K562 (cell line): ENCODE data around the gene RPL35. TPM values are rescaled to one million over a fixed set of nuclear protein-coding genes. Genes with fewer than 3 reads are reported as not detected.

ENCODE experiments used
- CREB1 ChIP-seq, 2 experiments: sonication (generic) in 1 of 2; formaldehyde crosslinking in 1 of 2; IDR thresholded peaks; 2 replicates each; pipeline versions ENCODE4 v1.6.1 to v1.8.0; 2012 to 2022; ENCODE audit warnings: inconsistent platforms in 1 of 2, mild to moderate bottlenecking in 1 of 2, missing genetic modification reagents in 1 of 2, moderate library complexity in 1 of 2
- ERF ChIP-seq: fragments of 450-650 bp; formaldehyde crosslinking; IDR thresholded peaks from 2 replicates; pipeline ENCODE4 v1.4.0; 2020; ENCODE audit warnings: mild to moderate bottlenecking, mixed read lengths
- HDAC1 ChIP-seq, 2 experiments: fragments of 450-650 bp; IDR thresholded peaks; 2 replicates each; pipeline ENCODE4 v1.6.1; 2016 to 2017; ENCODE audit warnings: inconsistent platforms in 1 of 2, mild to moderate bottlenecking in 1 of 2, moderate library complexity in 1 of 2
- HNRNPH1 ChIP-seq: fragments of 200-400 bp; formaldehyde crosslinking; optimal IDR thresholded peaks from 2 replicates; pipeline ENCODE3; 2017; ENCODE audit warnings: low read depth, mild to moderate bottlenecking, low read length, moderate library complexity
- KAT7 ChIP-seq: sonication (generic); formaldehyde crosslinking; IDR thresholded peaks from 2 replicates; pipeline ENCODE4 v1.8.0; 2022; ENCODE audit warnings: missing genetic modification reagents, mild to moderate bottlenecking, borderline replicate concordance
- YY1 ChIP-seq, 3 experiments: IDR thresholded peaks; 2 replicates each; pipeline ENCODE4 v1.6.1; 2011; ENCODE audit warnings: low read length in 2 of 3, mild to moderate bottlenecking in 2 of 3, moderate library complexity in 2 of 3, borderline replicate concordance in 1 of 3, control low read depth in 1 of 3, low read depth in 1 of 3; ENCODE audit not compliant: insufficient read depth in 3 of 3, insufficient replicate concordance in 2 of 3, control insufficient read depth in 1 of 3, insufficient read length in 1 of 3; ENCODE audit errors: extremely low read depth in 1 of 3
- ZNF445 ChIP-seq: fragments of 250-450 bp; sonication (Bioruptor Pico); IDR thresholded peaks from 2 replicates; pipeline ENCODE4 v1.4.0; 2020; ENCODE audit warnings: low read depth, mild to moderate bottlenecking, moderate library complexity
- ZNF584 ChIP-seq: fragments of 200-800 bp; sonication (Bioruptor generic); IDR thresholded peaks from 2 replicates; pipeline ENCODE4 v1.6.1; 2016; ENCODE audit warnings: low read depth, mild to moderate bottlenecking, missing genetic modification characterization, missing compliant biosample characterization
- polyA plus RNA-seq, 8 experiments: library from polyadenylated mRNA; depleted of rRNA in 4 of 8; stranded (reverse) in 5 of 8; unstranded in 3 of 8; fragments of >200 nt; fragmentation: Nextera tagmentation in 2 of 8; fragmentation: Illumina TruSeq in 1 of 8; extraction: Ambion mirVana in 2 of 8; extraction: Trizol in 1 of 8; gene quantifications; 2 replicates each; pipeline versions ENCODE4 v1.2.1 to v1.2.3, GENCODE V29; 2011 to 2014; ENCODE audit warnings: inconsistent platforms in 1 of 8, missing spikeins in 1 of 8
- total RNA-seq, 7 experiments: library from RNA; depleted of rRNA in 6 of 7; stranded (reverse); fragments of >200 nt in 6 of 7; fragmentation: Illumina TruSeq in 2 of 7; extraction: Trizol in 2 of 7; gene quantifications; 2 replicates each; pipeline versions ENCODE4 v1.2.1 to v1.2.3, GENCODE V29; 2011 to 2021; ENCODE audit warnings: low replicate concordance in 1 of 7
- TF ChIP-seq, protein P1 (sequence below): sonication (generic); formaldehyde crosslinking; IDR thresholded peaks from 2 replicates; pipeline ENCODE4 v1.8.0; 2022; ENCODE audit warnings: mild to moderate bottlenecking, missing genetic modification reagents
- TF ChIP-seq, protein P2 (sequence below), 2 experiments: fragments of 250-450 bp in 1 of 2; fragments of 450-650 bp in 1 of 2; sonication (Bioruptor Pico) in 1 of 2; IDR thresholded peaks; 2 replicates each; pipeline versions ENCODE4 v1.6.1 to v1.8.0; 2016 to 2021; ENCODE audit warnings: mild to moderate bottlenecking in 2 of 2, moderate library complexity in 2 of 2, missing compliant biosample characterization in 1 of 2, missing genetic modification characterization in 1 of 2
- TF ChIP-seq, protein P3 (sequence below): fragments of 250-450 bp; sonication (Bioruptor Pico); IDR thresholded peaks from 2 replicates; pipeline ENCODE4 v1.9.0; 2021; ENCODE audit warnings: mild to moderate bottlenecking, inconsistent platforms
- TF ChIP-seq, protein P4 (sequence below): IDR thresholded peaks from 2 replicates; pipeline ENCODE4 v1.6.1; 2016; ENCODE audit warnings: missing genetic modification characterization, missing compliant biosample characterization
- TF ChIP-seq, protein P5 (sequence below): fragments of 450-650 bp; IDR thresholded peaks from 2 replicates; pipeline ENCODE4 v1.6.1; 2016
- TF ChIP-seq, protein P6 (sequence below), 3 experiments: IDR thresholded peaks in 2 of 3; conservative IDR thresholded peaks in 1 of 3; 2 replicates each; pipeline ENCODE4 v1.5.1; 2011 to 2012; ENCODE audit warnings: low read length in 3 of 3, mild to moderate bottlenecking in 3 of 3, control low read depth in 2 of 3, improper control_type of control experiment in 1 of 3, inconsistent platforms in 1 of 3, low read depth in 1 of 3, mixed read lengths in 1 of 3, moderate library complexity in 1 of 3; ENCODE audit not compliant: insufficient read depth in 2 of 3

Gene RPL35
- total and polyA plus RNA-seq, 9 of the 15 experiments (the other 6 are each of a cell fraction or from before 2014, with no cell fraction given), result 1,755 to 5,101 (median 3,405) TPM

DNA sequence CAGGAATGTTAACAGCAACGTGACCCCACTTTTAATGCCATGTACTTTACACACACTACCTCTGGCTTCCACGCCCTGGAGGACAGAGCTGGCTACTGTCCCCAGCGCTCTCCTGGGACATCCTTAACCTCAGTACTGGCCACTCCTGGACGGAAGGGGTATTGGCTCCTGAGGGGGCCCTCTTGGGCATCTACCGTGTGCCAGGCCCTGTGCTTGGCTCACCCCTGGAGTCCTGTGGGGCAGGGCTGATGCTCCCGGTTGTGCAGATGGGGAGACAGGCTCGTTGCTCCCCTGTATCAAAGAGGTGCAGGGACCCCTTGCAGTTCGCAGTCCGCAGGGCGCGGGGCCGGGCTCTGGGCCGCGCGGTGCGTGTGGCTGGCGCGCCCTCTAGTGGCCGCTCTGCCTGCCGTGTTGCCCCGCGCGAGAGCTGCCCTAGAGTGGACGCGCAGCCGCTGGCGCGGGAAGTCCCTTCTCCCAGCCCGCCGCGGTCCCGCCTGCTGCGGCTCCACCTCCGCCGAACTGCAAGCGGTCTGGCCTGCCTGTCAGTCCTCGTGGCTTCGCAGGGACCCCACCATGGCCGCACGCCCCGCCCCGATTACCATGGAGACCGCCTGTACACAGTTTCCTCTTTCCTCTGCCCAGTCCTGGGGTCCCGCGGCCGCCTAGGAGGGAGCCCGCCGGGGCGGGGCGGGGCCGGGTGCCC, 8.8 kb downstream of the RPL35 start, which contains the start of gene WDR38 (continued):
- TF ChIP-seq CREB1 (IDR thresholded peaks at IDR 0.05), result no peak
- peak; percentile 79 for TF ChIP-seq CREB1 (CRISPR knock-in tag; IDR thresholded peaks at IDR 0.05)
- no peak for TF ChIP-seq ZNF445 (CRISPR knock-in tag)
- TF ChIP-seq, protein P1, sequence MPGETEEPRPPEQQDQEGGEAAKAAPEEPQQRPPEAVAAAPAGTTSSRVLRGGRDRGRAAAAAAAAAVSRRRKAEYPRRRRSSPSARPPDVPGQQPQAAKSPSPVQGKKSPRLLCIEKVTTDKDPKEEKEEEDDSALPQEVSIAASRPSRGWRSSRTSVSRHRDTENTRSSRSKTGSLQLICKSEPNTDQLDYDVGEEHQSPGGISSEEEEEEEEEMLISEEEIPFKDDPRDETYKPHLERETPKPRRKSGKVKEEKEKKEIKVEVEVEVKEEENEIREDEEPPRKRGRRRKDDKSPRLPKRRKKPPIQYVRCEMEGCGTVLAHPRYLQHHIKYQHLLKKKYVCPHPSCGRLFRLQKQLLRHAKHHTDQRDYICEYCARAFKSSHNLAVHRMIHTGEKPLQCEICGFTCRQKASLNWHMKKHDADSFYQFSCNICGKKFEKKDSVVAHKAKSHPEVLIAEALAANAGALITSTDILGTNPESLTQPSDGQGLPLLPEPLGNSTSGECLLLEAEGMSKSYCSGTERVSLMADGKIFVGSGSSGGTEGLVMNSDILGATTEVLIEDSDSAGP, result peak; percentile 75; the same call in 1 of the 2 replicates
- no peak for TF ChIP-seq ZNF584 (CRISPR knock-in tag)
- TF ChIP-seq, protein P2, sequence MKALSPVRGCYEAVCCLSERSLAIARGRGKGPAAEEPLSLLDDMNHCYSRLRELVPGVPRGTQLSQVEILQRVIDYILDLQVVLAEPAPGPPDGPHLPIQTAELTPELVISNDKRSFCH (CRISPR knock-in tag; IDR thresholded peaks at IDR 0.05), result no peak
- TF ChIP-seq, protein P2 (tag; IDR thresholded peaks at IDR 0.05), result peak; percentile 82
- peak; percentile 55; the same call in 1 of the 2 replicates for TF ChIP-seq ERF
- peak; percentile 90 for TF ChIP-seq KAT7
- TF ChIP-seq HDAC1 (IDR thresholded peaks at IDR 0.05), result peak in 1 of 2 experiments; percentile 62; a peak in 1 of 4 replicates
- TF ChIP-seq, protein P3, sequence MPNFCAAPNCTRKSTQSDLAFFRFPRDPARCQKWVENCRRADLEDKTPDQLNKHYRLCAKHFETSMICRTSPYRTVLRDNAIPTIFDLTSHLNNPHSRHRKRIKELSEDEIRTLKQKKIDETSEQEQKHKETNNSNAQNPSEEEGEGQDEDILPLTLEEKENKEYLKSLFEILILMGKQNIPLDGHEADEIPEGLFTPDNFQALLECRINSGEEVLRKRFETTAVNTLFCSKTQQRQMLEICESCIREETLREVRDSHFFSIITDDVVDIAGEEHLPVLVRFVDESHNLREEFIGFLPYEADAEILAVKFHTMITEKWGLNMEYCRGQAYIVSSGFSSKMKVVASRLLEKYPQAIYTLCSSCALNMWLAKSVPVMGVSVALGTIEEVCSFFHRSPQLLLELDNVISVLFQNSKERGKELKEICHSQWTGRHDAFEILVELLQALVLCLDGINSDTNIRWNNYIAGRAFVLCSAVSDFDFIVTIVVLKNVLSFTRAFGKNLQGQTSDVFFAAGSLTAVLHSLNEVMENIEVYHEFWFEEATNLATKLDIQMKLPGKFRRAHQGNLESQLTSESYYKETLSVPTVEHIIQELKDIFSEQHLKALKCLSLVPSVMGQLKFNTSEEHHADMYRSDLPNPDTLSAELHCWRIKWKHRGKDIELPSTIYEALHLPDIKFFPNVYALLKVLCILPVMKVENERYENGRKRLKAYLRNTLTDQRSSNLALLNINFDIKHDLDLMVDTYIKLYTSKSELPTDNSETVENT (CRISPR knock-in tag), result peak; percentile 76
- no peak for TF ChIP-seq HNRNPH1
- TF ChIP-seq YY1 (IDR thresholded peaks at IDR 0.05; ENCODE audit: borderline replicate concordance in 1 of 3, control insufficient read depth in 1 of 3, extremely low read depth in 1 of 3, insufficient read depth in 3 of 3, insufficient read length in 1 of 3, insufficient replicate concordance in 2 of 3, low read depth in 1 of 3, low read length in 2 of 3), result peak in 2 of 3 experiments; percentile 63 to 75
- TF ChIP-seq, protein P4, sequence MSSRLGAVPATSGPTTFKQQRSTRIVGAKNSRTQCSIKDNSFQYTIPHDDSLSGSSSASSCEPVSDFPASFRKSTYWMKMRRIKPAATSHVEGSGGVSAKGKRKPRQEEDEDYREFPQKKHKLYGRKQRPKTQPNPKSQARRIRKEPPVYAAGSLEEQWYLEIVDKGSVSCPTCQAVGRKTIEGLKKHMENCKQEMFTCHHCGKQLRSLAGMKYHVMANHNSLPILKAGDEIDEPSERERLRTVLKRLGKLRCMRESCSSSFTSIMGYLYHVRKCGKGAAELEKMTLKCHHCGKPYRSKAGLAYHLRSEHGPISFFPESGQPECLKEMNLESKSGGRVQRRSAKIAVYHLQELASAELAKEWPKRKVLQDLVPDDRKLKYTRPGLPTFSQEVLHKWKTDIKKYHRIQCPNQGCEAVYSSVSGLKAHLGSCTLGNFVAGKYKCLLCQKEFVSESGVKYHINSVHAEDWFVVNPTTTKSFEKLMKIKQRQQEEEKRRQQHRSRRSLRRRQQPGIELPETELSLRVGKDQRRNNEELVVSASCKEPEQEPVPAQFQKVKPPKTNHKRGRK, result no peak
- TF ChIP-seq, protein P5, sequence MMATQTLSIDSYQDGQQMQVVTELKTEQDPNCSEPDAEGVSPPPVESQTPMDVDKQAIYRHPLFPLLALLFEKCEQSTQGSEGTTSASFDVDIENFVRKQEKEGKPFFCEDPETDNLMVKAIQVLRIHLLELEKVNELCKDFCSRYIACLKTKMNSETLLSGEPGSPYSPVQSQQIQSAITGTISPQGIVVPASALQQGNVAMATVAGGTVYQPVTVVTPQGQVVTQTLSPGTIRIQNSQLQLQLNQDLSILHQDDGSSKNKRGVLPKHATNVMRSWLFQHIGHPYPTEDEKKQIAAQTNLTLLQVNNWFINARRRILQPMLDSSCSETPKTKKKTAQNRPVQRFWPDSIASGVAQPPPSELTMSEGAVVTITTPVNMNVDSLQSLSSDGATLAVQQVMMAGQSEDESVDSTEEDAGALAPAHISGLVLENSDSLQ, result peak; percentile 58
- TF ChIP-seq, protein P6, sequence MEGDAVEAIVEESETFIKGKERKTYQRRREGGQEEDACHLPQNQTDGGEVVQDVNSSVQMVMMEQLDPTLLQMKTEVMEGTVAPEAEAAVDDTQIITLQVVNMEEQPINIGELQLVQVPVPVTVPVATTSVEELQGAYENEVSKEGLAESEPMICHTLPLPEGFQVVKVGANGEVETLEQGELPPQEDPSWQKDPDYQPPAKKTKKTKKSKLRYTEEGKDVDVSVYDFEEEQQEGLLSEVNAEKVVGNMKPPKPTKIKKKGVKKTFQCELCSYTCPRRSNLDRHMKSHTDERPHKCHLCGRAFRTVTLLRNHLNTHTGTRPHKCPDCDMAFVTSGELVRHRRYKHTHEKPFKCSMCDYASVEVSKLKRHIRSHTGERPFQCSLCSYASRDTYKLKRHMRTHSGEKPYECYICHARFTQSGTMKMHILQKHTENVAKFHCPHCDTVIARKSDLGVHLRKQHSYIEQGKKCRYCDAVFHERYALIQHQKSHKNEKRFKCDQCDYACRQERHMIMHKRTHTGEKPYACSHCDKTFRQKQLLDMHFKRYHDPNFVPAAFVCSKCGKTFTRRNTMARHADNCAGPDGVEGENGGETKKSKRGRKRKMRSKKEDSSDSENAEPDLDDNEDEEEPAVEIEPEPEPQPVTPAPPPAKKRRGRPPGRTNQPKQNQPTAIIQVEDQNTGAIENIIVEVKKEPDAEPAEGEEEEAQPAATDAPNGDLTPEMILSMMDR (IDR thresholded peaks at IDR 0.05 in 2 of 3, conservative IDR thresholded peaks at IDR 0.05 in 1 of 3; ENCODE audit: insufficient read depth in 2 of 3, low read depth in 1 of 3, low read length in 3 of 3), result peak; percentile 77 to 98 (median 93)
